ENCODE data around the gene ZFP90. TPM values are rescaled to one million over a fixed set of nuclear protein-coding genes. Genes with fewer than 3 reads are reported as not detected.
A peak's percentile ranks its signal among the peaks of the same experiment; 100 is the strongest.

Gene ZFP90
- total and polyA plus RNA-seq, 2 experiments from 2014 or later: 10.9 to 13.4 TPM

- Histone ChIP-seq H4K20me1 (ENCODE audit: insufficient read depth, poor library complexity, severe bottlenecking) (no peaks in the 10 kb centered on the region), H3K4me2 (peak overlapping the region; percentile 68), H3K27ac (no peak overlapping the region), H3K27me3 (no peaks in the 10 kb centered on the region), H3K4me1 (ENCODE audit: insufficient read depth) (no peaks in the 10 kb centered on the region), H2AFZ (peak overlapping the region; percentile 55), H3K9me2 (replicated peaks; ENCODE audit: insufficient read depth) (no peaks in the 10 kb centered on the region), H3K79me2 (peaks cover 3% of the 10 kb centered on the region), H3K36me3 (replicated peaks; ENCODE audit: insufficient read depth, low read depth) (no peaks in the 10 kb centered on the region), H3K4me3 (no peak overlapping the region), H3K9me3 (ENCODE audit: low read depth) (no peaks in the 10 kb centered on the region)
- TF ChIP-seq EZH2phosphoT487 (IDR thresholded peaks at IDR 0.05; ENCODE audit: low read depth, severe bottlenecking, unreplicated experiment) (no peak), CTCF (IDR thresholded peaks at IDR 0.05; ENCODE audit: poor library complexity) (peak; percentile 95)
- DNase-seq (ENCODE audit: low spot score): peak; percentile 92
- 26% methylated on average over 29 of the region's 29 CpGs for WGBS (ENCODE audit: low lambda C conversion rate, missing lambda C conversion rate)
Measured at GRCh38 chr16:68528686-68529379, 10.3 kb upstream of the ZFP90 start.

GRCh38 chr16:68529608-68529930 is 9.5 kb upstream of the ZFP90 start:
- Histone ChIP-seq H3K27ac (peak overlapping the region; percentile 41), H2AFZ (peak overlapping the region; percentile 93), H3K4me2 (peak overlapping the region; percentile 83), H3K4me3 (peak overlapping the region; percentile 69), H3K27me3 (no peaks in the 10 kb centered on the region), H3K4me1 (ENCODE audit: insufficient read depth) (no peaks in the 10 kb centered on the region), H4K20me1 (ENCODE audit: insufficient read depth, poor library complexity, severe bottlenecking) (no peaks in the 10 kb centered on the region), H3K9me2 (replicated peaks; ENCODE audit: insufficient read depth) (no peaks in the 10 kb centered on the region), H3K36me3 (replicated peaks; ENCODE audit: insufficient read depth, low read depth) (no peaks in the 10 kb centered on the region), H3K79me2 (peaks cover 3% of the 10 kb centered on the region), H3K9me3 (ENCODE audit: low read depth) (no peaks in the 10 kb centered on the region)
- DNase-seq (ENCODE audit: low spot score): no peak
- TF ChIP-seq EZH2 (IDR thresholded peaks at IDR 0.05; ENCODE audit: borderline replicate concordance) (no peak), EZH2phosphoT487 (IDR thresholded peaks at IDR 0.05; ENCODE audit: low read depth, severe bottlenecking, unreplicated experiment) (no peak)
- WGBS (ENCODE audit: low lambda C conversion rate, missing lambda C conversion rate): 43% methylated on average over 13 of the region's 13 CpGs

GRCh38 chr16:68529931-68530701 is 9.0 kb upstream of the ZFP90 start:
- Histone ChIP-seq H3K4me3 (peak overlapping the region; percentile 69), H3K36me3 (replicated peaks; ENCODE audit: insufficient read depth, low read depth) (no peaks in the 10 kb centered on the region), H4K20me1 (ENCODE audit: insufficient read depth, poor library complexity, severe bottlenecking) (no peaks in the 10 kb centered on the region), H3K79me2 (peaks cover 3% of the 10 kb centered on the region), H2AFZ (peak overlapping the region; percentile 93), H3K9me2 (replicated peaks; ENCODE audit: insufficient read depth) (no peaks in the 10 kb centered on the region), H3K27ac (peak overlapping the region; percentile 49), H3K27me3 (no peaks in the 10 kb centered on the region), H3K4me1 (ENCODE audit: insufficient read depth) (no peaks in the 10 kb centered on the region), H3K4me2 (peak overlapping the region; percentile 83), H3K9me3 (ENCODE audit: low read depth) (no peaks in the 10 kb centered on the region)
- WGBS (ENCODE audit: low lambda C conversion rate, missing lambda C conversion rate): 3% methylated on average over 51 of the region's 56 CpGs
- DNase-seq (ENCODE audit: low spot score): peak; percentile 90
- TF ChIP-seq EZH2 (IDR thresholded peaks at IDR 0.05; ENCODE audit: borderline replicate concordance): no peak
- TF ChIP-seq EZH2phosphoT487 (IDR thresholded peaks at IDR 0.05; ENCODE audit: low read depth, severe bottlenecking, unreplicated experiment): no peak
- no peak for TF ChIP-seq CTCF (IDR thresholded peaks at IDR 0.05; ENCODE audit: poor library complexity)

GRCh38 chr16:68533937-68534336 is 5.2 kb upstream of the ZFP90 start:
- Histone ChIP-seq H4K20me1 (ENCODE audit: insufficient read depth, poor library complexity, severe bottlenecking) (no peaks in the 10 kb centered on the region), H3K4me1 (ENCODE audit: insufficient read depth) (no peaks in the 10 kb centered on the region), H3K27me3 (no peaks in the 10 kb centered on the region), H3K27ac (no peak overlapping the region), H3K4me2 (no peak overlapping the region), H3K4me3 (no peak overlapping the region), H3K9me3 (ENCODE audit: low read depth) (no peaks in the 10 kb centered on the region), H3K9me2 (replicated peaks; ENCODE audit: insufficient read depth) (no peaks in the 10 kb centered on the region), H3K36me3 (replicated peaks; ENCODE audit: insufficient read depth, low read depth) (no peaks in the 10 kb centered on the region), H3K79me2 (peaks cover 3% of the 10 kb centered on the region), H2AFZ (no peak overlapping the region)
- TF ChIP-seq EZH2phosphoT487 (IDR thresholded peaks at IDR 0.05; ENCODE audit: low read depth, severe bottlenecking, unreplicated experiment) (no peak), CTCF (IDR thresholded peaks at IDR 0.05; ENCODE audit: poor library complexity) (no peak), EZH2 (IDR thresholded peaks at IDR 0.05; ENCODE audit: borderline replicate concordance) (no peak)
- no peak for DNase-seq (ENCODE audit: low spot score)
- 96% methylated on average over 5 of the region's 5 CpGs for WGBS (ENCODE audit: low lambda C conversion rate, missing lambda C conversion rate)
